ENCODE results near the gene CCDC6. TPM values are rescaled to one million over a fixed set of nuclear protein-coding genes. Genes with fewer than 3 reads are reported as not detected.

CCDC6 gene
- total and polyA plus RNA-seq, 2 of the 8 experiments (the other 6 are each of a cell fraction or from before 2014, with no cell fraction given): 42.2 to 74.4 TPM

DNA sequence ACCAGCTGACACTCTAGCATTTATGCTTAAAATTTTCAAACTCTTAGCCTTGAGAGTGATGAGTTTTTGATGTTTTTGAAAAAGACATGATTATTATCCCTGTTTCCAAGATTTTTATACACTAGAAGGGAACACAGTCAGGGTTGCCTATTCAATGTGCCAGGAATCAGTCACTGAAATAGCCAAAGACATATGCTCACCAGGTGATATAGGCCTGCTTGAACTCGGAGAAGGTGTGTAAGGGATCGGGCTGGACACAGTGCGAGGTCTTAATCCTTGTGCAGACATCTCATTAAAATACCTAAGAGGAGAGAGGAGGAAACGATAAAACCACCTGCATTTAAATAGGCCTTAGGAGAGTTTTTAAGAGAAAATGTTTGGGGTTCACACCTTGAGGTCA lies 102.1 kb downstream of the CCDC6 start:
- no peaks in the 10 kb centered on the region; a peak in 1 of 7 replicates for H3K27me3 ChIP-seq (replicated peaks in 1 of 4; ENCODE audit: control insufficient read depth in 3 of 4, extremely low read depth in 1 of 4, insufficient read depth in 3 of 4, low read length in 3 of 4)
- peaks cover 0 to 1% of the 10 kb centered on the region in 2 experiments for H4K20me1 ChIP-seq (replicated peaks in 1 of 2; ENCODE audit: control insufficient read depth in 1 of 2, insufficient read depth in 2 of 2, low read length in 2 of 2)
- H3K23me2 ChIP-seq (ENCODE audit: low read depth, low read length): no peaks in the 10 kb centered on the region
- H3K9ac ChIP-seq (replicated peaks in 1 of 4; ENCODE audit: extremely low read depth in 1 of 4, low read depth in 3 of 4, low read length in 3 of 4): no peak overlapping the region
- no peak overlapping the region for H3K23ac ChIP-seq (ENCODE audit: insufficient read length)
- no peak overlapping the region for H3K14ac ChIP-seq (ENCODE audit: insufficient read length)
- no peak overlapping the region for H4K8ac ChIP-seq (ENCODE audit: extremely low read depth, insufficient read depth, low read length)
- H3K79me2 ChIP-seq (ENCODE audit: control insufficient read depth in 1 of 2, insufficient read depth in 2 of 2, low read length in 2 of 2): no peaks in the 10 kb centered on the region
- no peaks in the 10 kb centered on the region for H3K79me1 ChIP-seq (ENCODE audit: low read depth, low read length)
- DNase-seq (ENCODE audit: low read depth in 1 of 2, low spot score in 2 of 2) (no peak), FAIRE-seq (no peak)
- H4K5ac ChIP-seq (ENCODE audit: insufficient read length, low read depth, low read length): no peak overlapping the region
- H2BK12ac ChIP-seq (ENCODE audit: low read depth, low read length): no peak overlapping the region
- H3K27ac ChIP-seq (ENCODE audit: low read depth, low read length): no peak overlapping the region; the same call in 1 of the 2 replicates
- H3K4ac ChIP-seq (replicated peaks; ENCODE audit: insufficient read length, low read depth, low read length): no peak overlapping the region
- H3K36me3 ChIP-seq (ENCODE audit: control insufficient read depth in 2 of 4, insufficient read depth in 4 of 4, low read length in 3 of 4): peaks cover 16 to 87% (median 50%) of the 10 kb centered on the region in 4 experiments
- H2AK5ac ChIP-seq (ENCODE audit: low read depth, low read length): no peak overlapping the region
- POLR2A ChIA-PET (ENCODE audit: partially characterized antibody): no interaction called here
- H3K18ac ChIP-seq (ENCODE audit: extremely low read depth, low read length): no peak overlapping the region
- H2BK15ac ChIP-seq (ENCODE audit: low read length): no peak overlapping the region
- no peak overlapping the region for H2AFZ ChIP-seq (ENCODE audit: low read length)
- CTCF ChIA-PET (ENCODE audit: partially characterized antibody): interaction anchor here (0.5 to 3.9 kb wide), 18 partner anchors 9 to 479 kb away, joined by 3 to 27 read pairs (median 4); no protein-coding TSS in a partner anchor
- H2BK20ac ChIP-seq (ENCODE audit: low read length): no peak overlapping the region
- peaks cover 0 to 6% (median 2%) of the 10 kb centered on the region in 4 experiments; a peak in 3 of 7 replicates for H3K4me1 ChIP-seq (replicated peaks in 1 of 4; ENCODE audit: control insufficient read depth in 3 of 4, insufficient read depth in 4 of 4, low read length in 3 of 4)
- no peaks in the 10 kb centered on the region for H3K9me3 ChIP-seq (ENCODE audit: insufficient read depth in 2 of 2, low read depth in 1 of 2, low read length in 1 of 2)
- H2BK5ac ChIP-seq (ENCODE audit: low read depth, low read length): no peak overlapping the region
- H3K4me2 ChIP-seq (ENCODE audit: insufficient read depth in 1 of 2, low read depth in 2 of 2, low read length in 2 of 2): no peak overlapping the region; a peak in 1 of 4 replicates
- H3K56ac ChIP-seq (replicated peaks; ENCODE audit: insufficient read length, low read depth, low read length): no peak overlapping the region
- H4K91ac ChIP-seq (replicated peaks; ENCODE audit: insufficient read length, low read length): no peak overlapping the region
- 96% methylated on average over 4 of the region's 4 CpGs; no CpG with 5 or more reads in 1 of the 2 experiments for WGBS, 2 experiments (ENCODE audit: extremely low coverage in 1 of 2, insufficient coverage in 1 of 2, insufficient read length in 1 of 2, insufficient replicate concordance in 2 of 2, low coverage in 1 of 2, low lambda C conversion rate in 2 of 2, missing lambda C conversion rate in 1 of 2)
- H2BK120ac ChIP-seq (replicated peaks; ENCODE audit: low read depth, low read length): no peak overlapping the region
- H3K4me3 ChIP-seq (ENCODE audit: extremely low read depth in 1 of 4, insufficient read depth in 2 of 4, low read depth in 3 of 4, low read length in 4 of 4): no peak overlapping the region
- TF ChIP-seq ASH2L (IDR thresholded peaks at IDR 0.05; ENCODE audit: low read length): no peak
- no peak for TF ChIP-seq TAF1 (IDR thresholded peaks at IDR 0.05; ENCODE audit: low read depth, low read length)
- TF ChIP-seq BACH1 (IDR thresholded peaks at IDR 0.05; ENCODE audit: low read length): no peak
- TF ChIP-seq KDM4A (IDR thresholded peaks at IDR 0.05; ENCODE audit: low read depth, low read length, severe bottlenecking): no peak
- TF ChIP-seq RAD21 (IDR thresholded peaks at IDR 0.05 in 1 of 2, conservative IDR thresholded peaks at IDR 0.05 in 1 of 2; ENCODE audit: low read depth in 2 of 2, low read length in 2 of 2): no peak
- TF ChIP-seq MAFK (IDR thresholded peaks at IDR 0.05; ENCODE audit: low read depth, low read length): no peak
- TF ChIP-seq SAP30 (IDR thresholded peaks at IDR 0.05; ENCODE audit: insufficient read depth, insufficient replicate concordance, low read length): no peak
- no peak for TF ChIP-seq CHD2 (IDR thresholded peaks at IDR 0.05; ENCODE audit: low read length)
- no peak for TF ChIP-seq USF2 (IDR thresholded peaks at IDR 0.05; ENCODE audit: low read length)
- no peak for TF ChIP-seq RXRA (IDR thresholded peaks at IDR 0.05; ENCODE audit: insufficient read depth, low read depth, low read length)
- TF ChIP-seq CEBPB (IDR thresholded peaks at IDR 0.05; ENCODE audit: low read depth, low read length): no peak
- no peak for TF ChIP-seq SP2 (IDR thresholded peaks at IDR 0.05; ENCODE audit: low read length)
- no peak for TF ChIP-seq MAX (IDR thresholded peaks at IDR 0.05)

All from H1 (cell line).